ENCODE measurements around the gene ELMOD2.

Gene ELMOD2

GRCh38 chr4:140584439-140584838 is 60.5 kb downstream of the ELMOD2 start:
- DNase-seq: no peak

DNA sequence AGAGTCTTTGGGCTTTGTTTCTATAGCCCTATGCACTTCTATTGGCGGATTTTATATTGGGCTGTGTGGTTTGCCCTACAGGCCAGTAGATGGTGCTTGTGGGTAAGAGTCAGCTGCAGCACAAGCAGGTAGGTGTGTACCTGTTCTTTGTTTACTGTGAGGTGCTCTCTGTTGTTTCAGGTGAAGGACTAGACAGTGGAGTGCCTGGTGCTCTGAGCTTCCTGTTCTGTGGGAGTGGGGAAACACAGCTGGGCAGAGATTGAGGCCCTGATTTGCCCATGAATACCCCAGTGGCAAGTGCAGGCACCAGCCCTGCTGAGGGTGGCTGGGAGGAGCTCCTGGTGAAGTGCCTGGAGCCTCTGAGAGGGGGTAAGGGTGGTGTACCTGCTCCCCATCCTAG is 71.1 kb downstream of the ELMOD2 start:
- DNase-seq: no peak

DNA sequence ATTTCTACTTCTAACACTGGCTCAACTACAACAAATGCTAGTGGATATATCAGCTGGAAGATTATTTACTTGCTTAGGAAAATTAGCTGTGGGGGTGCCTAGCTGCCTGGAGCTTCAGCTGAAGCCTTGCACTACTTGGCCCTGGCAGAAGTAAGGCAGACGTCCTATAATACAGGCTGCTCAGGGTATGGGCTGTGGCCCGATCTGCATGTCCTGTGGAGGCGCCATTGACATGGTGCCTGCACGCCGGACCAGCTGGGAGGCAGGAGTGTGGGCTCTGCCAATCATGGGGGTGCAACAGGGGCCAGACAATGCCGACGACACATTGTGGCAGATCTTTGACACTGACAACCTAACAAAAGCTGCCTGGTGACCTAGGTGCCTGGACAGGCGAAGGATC is 76.4 kb downstream of the ELMOD2 start:
- no peak for DNase-seq

GRCh38 chr4:140602714-140603113 is 78.7 kb downstream of the ELMOD2 start:
- no peak for DNase-seq

GRCh38 chr4:140603286-140603685 is 79.3 kb downstream of the ELMOD2 start:
- peak; percentile 2 for DNase-seq

All from NCI-H446 treated with DMSO at 0.1 percent for 48 hours (cell line).